NCI-H1092 treated with DMSO at 0.1 percent for 48 hours (cell line): Measurements from ENCODE around the gene PIK3R2.
"Not testable (repeated sequence)": the region's sequence is repeated elsewhere in the genome, so short reads cannot be mapped to it uniquely, and the experiment has no call there.

ENCODE experiments used
- DNase-seq: peaks from one replicate; lab custom pipeline; 2025; lab: John Stamatoyannopoulos, UW

The PIK3R2 gene

DNA sequence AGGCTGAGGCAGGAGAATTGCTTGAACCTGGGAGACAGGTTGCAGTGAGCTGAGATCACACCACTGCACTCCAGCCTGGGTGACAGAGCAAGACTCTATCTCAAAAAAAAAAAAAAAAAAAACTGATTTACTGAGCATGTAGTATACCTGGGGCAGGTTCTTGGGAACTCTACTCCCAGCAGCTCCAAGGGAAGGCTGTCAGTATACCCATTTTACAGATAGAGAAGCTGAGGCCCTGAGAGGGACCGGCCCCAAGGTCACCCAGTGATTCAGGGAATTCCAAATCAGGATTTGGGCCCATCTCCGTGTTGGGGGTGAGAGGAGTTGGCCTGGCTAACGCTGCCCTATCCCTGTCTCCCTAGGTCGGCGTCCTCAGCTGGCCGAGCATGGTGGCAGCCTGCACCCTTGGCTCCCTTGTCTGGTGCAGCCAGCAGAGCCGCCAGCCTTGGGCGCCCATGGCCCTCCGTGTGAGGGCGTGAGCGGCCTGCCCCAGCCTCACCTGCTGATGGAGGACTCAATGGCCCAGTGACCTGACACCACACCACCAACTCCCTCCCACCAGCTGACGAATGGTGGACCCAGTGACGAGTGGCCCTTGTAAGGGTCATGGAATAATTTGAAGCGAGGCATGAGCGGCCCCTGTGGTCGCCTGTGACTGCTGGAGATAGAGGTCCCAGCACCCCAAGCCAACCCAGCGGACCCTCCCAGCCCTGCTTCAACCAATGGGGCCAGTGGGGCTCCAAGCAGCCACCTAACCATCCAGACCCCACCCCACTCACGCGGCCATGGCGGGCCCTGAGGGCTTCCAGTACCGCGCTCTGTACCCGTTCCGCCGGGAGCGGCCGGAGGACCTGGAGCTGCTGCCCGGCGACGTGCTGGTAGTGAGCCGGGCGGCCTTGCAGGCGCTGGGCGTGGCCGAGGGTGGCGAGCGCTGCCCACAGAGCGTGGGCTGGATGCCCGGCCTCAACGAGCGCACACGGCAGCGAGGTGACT, 2.4 kb downstream of the PIK3R2 start:
- no peak for DNase-seq

- DNase-seq: no peak
Measured at GRCh38 chr19:18156268-18156667, 3.3 kb downstream of the PIK3R2 start.

DNA sequence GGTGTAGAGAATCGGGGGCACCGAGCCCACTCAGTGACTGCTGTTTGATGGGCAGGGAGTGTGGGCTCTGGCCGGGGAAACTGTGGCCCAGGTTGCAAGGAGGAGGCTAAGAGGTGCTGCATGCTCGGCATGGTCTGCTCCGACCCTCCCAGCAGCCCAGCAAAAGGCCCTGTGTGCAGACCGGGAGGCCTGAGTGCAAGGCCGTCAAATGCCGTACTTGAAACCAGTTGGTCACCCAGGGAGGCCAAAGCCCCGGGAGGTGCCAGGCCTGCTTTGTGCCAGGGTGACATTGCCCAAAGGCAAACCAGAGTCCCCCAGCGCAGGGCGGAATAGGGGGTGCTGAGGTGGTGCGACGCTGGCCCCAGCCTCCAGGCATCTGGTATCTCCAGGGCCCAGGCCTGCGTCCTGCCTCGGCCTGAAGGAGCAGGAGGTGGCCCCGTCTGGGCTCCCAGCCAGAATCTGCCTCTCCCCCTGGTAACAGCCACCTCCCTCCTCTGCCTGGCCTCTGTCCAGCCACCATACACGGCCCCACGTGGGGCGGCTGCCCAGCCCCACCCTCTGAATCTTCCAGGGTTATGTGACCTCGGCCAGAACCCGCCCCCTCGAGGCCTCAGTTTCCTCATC, 4.0 kb downstream of the PIK3R2 start:
- DNase-seq: peak; percentile 95

GRCh38 chr19:18157465-18158063, 4.6 kb downstream of the PIK3R2 start:
- peak; percentile 89 for DNase-seq

DNA sequence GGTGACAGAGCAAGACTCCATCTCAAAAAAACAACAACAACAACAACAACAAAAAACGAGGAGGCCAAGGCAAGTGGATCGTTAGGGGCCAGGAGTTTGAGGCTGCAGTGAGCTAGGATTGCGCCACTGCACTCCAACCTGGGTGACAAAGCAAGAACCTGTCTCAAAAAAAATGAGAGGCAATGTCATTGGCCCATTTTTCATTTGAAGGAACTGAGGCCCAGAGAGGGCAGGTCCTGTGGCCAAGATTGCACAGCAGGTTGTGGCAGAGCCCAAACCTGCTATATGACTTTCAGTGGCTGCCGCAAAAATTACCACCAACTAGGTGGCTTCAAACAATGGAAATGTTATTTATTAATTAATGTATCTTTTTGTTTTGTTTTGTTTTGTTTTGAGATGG, 5.5 kb downstream of the PIK3R2 start:
- DNase-seq: no peak

DNA sequence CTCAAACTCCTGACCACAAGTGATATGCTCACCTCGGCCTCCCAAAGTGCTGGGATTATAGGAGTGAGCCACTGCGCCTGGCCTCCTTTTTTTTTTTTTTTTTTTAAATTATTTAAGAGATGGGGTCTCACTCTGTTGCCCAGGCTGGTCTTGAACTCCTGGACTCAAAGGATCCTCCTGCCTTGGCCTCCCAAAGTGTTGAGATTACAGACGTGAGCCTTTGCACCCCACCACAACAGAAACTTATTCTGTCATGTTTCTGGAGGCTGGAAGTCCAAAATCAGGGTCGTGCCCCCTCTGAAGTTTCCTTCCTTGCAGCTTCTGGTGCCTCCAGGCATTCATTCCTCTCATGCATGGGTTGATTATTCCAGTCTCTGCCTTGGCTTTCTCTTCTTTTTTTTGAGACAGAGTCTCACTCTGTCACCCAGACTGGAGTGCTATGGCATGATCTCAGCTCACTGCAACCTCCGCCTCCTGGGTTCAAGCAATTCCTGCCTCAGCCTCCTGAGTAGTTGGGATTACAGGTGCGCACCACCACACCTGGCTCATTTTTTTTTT, 6.2 kb downstream of the PIK3R2 start:
- not testable (repeated sequence) for DNase-seq

DNA sequence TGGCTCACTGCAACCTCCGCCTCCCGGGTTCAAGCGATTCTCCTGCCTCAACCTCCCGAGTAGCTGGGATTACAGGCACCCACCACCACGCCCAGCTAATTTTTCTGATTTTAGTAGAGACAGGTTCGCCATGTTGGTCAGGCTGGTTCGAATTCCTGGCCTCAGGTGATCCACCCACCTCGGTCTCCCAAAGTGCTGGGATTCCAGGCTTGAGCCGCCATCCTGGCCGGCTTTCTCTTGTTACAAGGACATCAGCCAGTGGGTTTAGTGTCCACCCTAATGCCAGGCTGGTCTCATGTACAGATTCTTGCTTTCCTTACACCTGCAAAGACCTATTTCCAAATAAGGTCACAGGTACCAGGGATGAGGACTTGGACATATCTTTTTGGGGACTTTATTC, 6.8 kb downstream of the PIK3R2 start:
- no peak for DNase-seq

DNA sequence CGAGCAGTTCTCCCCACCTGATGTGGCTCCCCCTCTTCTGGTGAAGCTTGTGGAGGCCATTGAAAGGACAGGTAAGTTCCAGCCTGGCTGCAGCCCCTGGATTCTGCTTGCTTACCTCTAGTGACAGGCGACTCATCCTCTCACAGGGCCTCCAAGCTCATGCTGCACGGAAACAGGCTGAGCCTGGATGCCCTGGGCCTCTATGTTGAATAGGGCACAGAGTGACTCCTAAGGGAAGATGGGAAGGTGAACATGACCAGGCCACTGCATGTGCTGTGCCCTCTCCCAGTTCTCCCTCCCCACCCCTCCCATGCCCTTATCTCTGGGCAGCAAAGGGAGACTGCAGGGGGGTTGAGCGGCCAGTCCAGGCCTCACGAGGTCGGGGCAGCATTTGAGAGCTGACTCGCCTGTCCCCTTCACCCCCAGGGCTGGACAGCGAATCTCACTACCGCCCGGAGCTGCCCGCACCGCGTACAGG, 7.6 kb downstream of the PIK3R2 start:
- no peak for DNase-seq

DNA sequence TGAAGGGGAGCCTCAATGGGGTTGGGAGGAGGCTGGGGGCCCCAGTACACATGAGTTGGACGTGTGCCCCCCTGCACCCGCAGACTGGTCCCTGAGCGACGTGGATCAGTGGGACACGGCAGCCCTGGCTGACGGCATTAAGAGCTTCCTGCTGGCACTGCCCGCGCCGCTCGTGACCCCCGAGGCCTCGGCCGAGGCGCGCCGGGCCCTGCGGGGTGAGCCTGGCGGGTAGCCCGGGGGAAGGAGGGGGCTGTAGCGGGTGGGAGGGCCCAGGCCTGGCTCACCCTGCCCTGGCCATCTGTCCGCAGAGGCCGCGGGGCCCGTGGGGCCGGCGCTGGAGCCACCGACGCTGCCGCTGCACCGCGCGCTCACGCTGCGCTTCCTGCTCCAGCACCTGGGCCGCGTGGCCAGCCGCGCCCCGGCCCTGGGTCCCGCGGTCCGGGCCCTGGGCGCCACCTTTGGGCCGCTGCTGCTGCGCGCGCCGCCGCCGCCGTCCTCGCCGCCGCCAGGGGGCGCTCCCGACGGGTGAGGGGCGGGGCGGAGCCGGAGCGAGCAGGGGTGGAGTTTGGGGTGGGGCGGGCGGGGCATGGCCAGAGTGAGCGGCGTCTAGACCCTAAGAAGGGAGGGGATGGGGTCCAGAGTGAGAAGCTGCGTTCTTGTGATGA, 8.1 kb downstream of the PIK3R2 start:
- DNase-seq: peak; percentile 55

DNA sequence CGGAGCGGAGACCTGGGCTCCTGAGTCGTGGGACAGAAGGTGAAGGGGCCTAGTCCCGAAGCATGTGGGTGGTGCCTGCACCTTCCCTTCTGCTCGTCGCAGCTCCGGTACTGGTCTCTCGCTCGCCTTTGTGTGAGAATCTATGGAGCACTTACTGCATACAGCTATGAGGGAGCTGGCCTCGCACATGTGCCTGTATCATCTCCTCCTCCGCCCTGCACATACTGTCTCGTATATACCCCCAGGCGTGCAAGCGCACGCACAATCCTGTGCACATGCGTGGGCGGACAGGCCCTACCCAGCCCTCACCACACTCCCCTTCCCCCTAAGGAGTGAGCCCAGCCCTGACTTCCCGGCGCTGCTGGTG, 8.7 kb downstream of the PIK3R2 start:
- DNase-seq: no peak

DNA sequence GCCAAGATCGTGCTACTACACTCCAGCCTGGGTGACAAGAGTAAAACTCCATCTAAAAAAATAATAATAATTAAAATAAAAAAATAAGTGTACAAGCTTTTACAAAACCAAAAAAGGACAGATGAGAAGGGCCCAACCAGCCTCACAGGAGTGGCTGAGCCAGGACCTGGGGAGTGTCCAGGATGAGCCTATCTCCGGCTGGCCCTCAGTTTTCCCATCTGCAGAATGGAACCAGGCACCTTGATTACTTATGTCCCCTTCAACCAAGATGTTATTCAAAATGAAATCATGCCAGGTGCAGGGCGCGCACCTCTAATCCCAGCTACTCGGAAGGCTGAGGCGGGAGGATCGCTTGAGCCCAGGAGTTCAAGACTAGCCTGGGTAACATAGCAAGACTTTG, 11.1 kb downstream of the PIK3R2 start:
- DNase-seq: no peak

- DNase-seq: no peak
Measured at GRCh38 chr19:18165794-18166544, 13.0 kb downstream of the PIK3R2 start.

GRCh38 chr19:18167011-18167410, 14.0 kb downstream of the PIK3R2 start:
- DNase-seq: no peak

DNA sequence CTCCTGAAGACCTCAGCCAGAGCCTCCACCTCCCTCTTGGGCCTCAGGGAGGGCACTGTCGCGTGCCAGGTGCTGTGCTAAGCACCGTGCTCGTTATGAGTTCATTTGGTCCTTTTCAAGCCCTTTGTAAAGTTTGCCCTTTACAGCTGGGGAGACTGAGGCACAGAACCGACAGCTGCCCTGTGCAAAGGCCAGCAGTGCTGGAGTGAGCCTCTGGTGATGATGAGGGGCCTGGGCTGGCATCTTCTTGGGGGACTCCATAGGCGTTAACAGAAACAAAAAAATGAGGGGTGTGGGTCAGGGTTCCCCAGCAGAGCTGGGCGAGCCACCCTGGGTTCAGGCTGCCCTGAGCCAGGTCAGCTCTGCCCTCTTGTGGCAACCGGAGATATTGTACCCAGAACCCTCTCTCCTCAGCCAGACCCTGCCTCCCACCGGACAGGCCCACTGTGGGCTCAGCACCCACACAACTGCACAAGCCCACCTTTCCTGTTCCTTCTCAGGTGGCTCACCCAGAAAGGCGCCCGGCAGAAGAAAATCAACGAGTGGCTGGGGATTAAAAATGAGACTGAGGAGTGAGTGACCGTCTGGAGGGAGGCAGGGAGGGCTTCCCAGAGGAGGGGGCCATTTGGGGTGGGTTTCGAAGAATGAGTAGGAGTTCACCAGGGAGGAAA, 15.1 kb downstream of the PIK3R2 start:
- no peak for DNase-seq

- no peak for DNase-seq
Measured at GRCh38 chr19:18168673-18169381, 15.9 kb downstream of the PIK3R2 start.

DNA sequence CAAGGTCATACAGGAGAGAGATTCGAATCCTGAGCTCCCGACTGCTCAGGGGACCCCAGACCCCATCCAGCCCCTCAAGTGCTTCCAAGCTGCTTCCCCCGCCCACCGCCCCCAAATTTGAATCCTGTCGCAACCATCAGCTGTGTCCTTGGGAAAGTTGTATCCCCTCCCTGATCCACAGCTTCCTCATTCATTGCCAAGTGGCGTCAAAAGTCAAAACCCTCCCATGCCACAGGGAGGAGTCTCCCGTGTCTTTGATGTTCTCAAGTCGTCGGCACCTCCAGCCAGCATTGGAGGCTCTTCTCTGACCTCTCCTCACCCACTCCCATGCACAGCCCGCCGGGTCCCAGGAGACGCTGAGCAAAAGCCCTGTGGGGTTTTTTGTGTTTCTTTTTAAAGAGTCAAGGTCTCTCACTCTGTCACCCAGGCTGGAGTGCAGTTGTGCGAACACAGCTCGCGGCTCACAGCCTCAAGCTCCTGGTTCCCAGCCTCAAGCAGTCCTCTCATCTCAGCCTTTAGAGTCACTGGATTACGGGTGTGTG, 17.8 kb downstream of the PIK3R2 start:
- DNase-seq: no peak

GRCh38 chr19:18171605-18172327, 18.8 kb downstream of the PIK3R2 start:
- DNase-seq: no peak

- no peak for DNase-seq
Measured at GRCh38 chr19:18172331-18173053, 19.5 kb downstream of the PIK3R2 start.
